ELF-1 (cell line): ENCODE results near the gene BMP8B.
"Not testable (repeated sequence)": the region's sequence is repeated elsewhere in the genome, so short reads cannot be mapped to it uniquely, and the experiment has no call there.

Experiments used
- DNase-seq: peaks from one replicate; pipeline ENCODE4 v3.0.0-alpha.2; 2016; ENCODE audit warnings: low read depth, low spot score

Gene BMP8B

GRCh38 chr1:39778463-39779099 lies 10.1 kb downstream of the BMP8B start:
- DNase-seq = not testable (repeated sequence)

GRCh38 chr1:39777896-39778295 lies 10.8 kb downstream of the BMP8B start:
- DNase-seq = not testable (repeated sequence)

GRCh38 chr1:39777306-39777705 lies 11.4 kb downstream of the BMP8B start:
- DNase-seq = no peak

GRCh38 chr1:39776886-39777285 lies 11.8 kb downstream of the BMP8B start:
- no peak for DNase-seq

GRCh38 chr1:39776400-39776713 lies 12.3 kb downstream of the BMP8B start:
- no peak for DNase-seq

GRCh38 chr1:39775676-39776399 lies 12.8 kb downstream of the BMP8B start:
- not testable (repeated sequence) for DNase-seq

- DNase-seq = not testable (repeated sequence)
These were observed 13.5 kb downstream of the BMP8B start for GRCh38 chr1:39775141-39775540.

- DNase-seq = not testable (repeated sequence)
These were observed 15.2 kb downstream of the BMP8B start for GRCh38 chr1:39773369-39773979.

GRCh38 chr1:39771022-39771532 lies 17.6 kb downstream of the BMP8B start, which contains the start of gene OXCT2:
TSS of gene OXCT2 (minus strand) at chr1:39771348. CDS start at chr1:39771255, 93 bp downstream.
- peak; percentile 23 for DNase-seq

- not testable (repeated sequence) for DNase-seq
These were observed 18.3 kb downstream of the BMP8B start for GRCh38 chr1:39770100-39771021.

GRCh38 chr1:39769502-39769901 lies 19.2 kb downstream of the BMP8B start:
- DNase-seq = not testable (repeated sequence)

GRCh38 chr1:39766466-39766865 lies 22.2 kb downstream of the BMP8B start:
- DNase-seq = not testable (repeated sequence)

GRCh38 chr1:39764512-39764911 lies 24.2 kb downstream of the BMP8B start:
- not testable (repeated sequence) for DNase-seq

GRCh38 chr1:39763619-39764374 lies 24.9 kb downstream of the BMP8B start:
- DNase-seq = not testable (repeated sequence)

- DNase-seq = no peak
These were observed 25.8 kb downstream of the BMP8B start for GRCh38 chr1:39762550-39763540.

GRCh38 chr1:39761557-39762260 lies 27.0 kb downstream of the BMP8B start:
- DNase-seq = peak; percentile 39

- DNase-seq = no peak
These were observed 27.6 kb downstream of the BMP8B start for GRCh38 chr1:39761016-39761415.

GRCh38 chr1:39760074-39761008 lies 28.3 kb downstream of the BMP8B start:
- no peak for DNase-seq
